Fibroblast of upper back skin (primary cell): ENCODE measurements around the gene CLPX.
"Not testable (repeated sequence)": the region's sequence is repeated elsewhere in the genome, so short reads cannot be mapped to it uniquely, and the experiment has no call there.

ENCODE experiments used
- DNase-seq: peaks from one replicate; pipeline ENCODE4 v3.0.0-alpha.2; 2013

CLPX gene

GRCh38 chr15:65184868-65185717 is at the start of gene CLPX:
TSS of gene CLPX (minus strand) at chr15:65185342. CDS start at chr15:65185153, 189 bp downstream.
- DNase-seq, result peak; percentile 91

GRCh38 chr15:65233696-65234095 is 48.6 kb upstream of the CLPX start:
- DNase-seq, result no peak

DNA sequence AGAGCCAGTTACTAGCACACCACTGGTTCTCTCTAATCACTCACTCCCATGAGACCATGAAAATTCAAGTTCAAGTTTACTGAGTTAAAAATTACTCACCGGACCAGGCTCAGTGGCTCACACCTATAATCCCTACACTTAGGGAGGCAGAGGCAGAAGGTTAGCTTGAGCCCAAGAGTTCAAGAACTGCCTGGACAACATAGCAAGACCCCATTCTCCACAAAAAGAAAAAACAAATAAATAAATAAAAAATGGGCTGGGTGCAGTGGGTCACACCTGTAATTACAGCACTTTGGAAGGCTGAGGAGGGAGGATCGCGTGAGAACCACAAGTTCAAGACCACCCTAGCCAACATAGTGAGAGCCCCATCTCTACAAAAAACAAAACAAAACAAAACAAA is 47.4 kb upstream of the CLPX start:
- no peak for DNase-seq

GRCh38 chr15:65231306-65231705 is 46.2 kb upstream of the CLPX start:
- no peak for DNase-seq

GRCh38 chr15:65226901-65227300 is 41.8 kb upstream of the CLPX start:
- DNase-seq, result not testable (repeated sequence)

DNA sequence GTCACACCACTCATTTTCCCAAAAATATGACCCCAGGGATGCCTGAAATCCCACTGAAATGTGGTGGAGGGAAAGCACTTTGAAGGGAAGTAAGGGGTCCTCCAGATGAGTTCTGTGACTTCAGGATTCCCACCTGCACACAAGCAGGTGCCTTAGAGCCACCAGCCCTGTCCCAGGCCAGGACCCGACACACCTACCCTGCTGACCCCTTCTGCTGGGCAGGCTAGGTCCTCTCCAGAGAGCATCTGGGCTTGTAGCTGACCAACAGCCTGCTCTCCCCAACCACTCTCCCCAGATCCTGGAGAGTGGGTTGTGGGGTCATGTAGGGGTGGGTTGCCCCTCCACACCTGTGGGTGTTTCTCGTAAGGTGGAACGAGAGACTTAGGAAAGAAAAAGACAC is 41.1 kb upstream of the CLPX start:
- no peak for DNase-seq

DNA sequence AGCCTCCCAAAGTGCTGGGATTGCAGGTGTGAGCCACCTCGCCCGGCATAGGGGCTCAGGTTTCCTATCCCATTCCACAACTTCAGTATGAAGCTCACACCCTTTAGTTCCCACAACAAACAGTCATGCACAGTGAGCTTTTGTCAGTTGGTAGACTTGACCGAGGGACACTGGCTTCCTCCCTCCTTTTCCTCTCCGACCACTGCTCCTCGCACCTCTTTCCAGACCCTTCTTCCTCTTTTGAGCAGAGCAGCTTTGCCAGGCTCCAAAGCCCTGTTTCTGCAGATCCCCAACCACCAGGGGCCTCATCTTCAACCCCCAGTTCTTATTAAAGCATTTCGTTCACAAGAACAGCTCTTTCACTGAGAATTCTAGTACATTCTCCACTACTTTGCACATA is 38.9 kb upstream of the CLPX start:
- no peak for DNase-seq

DNA sequence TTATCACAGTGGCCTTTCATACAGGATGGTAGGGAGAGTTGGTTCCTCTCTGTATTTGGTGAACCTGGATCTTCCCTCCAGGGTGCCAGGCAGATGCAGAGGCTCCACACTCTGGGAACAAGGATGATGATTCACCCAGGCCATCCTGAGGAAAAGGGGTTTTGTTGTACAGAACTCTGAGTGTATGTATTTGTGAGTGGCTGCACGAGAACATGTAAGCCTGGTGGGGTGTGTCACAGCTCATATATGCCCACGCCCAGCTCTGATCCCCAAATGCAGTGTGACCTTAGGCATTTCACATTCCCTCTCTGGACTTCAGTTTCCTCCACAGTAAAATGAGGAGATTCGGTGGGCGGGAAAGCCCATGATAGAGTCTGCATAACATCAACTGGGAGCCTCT is 37.7 kb upstream of the CLPX start:
- no peak for DNase-seq

DNA sequence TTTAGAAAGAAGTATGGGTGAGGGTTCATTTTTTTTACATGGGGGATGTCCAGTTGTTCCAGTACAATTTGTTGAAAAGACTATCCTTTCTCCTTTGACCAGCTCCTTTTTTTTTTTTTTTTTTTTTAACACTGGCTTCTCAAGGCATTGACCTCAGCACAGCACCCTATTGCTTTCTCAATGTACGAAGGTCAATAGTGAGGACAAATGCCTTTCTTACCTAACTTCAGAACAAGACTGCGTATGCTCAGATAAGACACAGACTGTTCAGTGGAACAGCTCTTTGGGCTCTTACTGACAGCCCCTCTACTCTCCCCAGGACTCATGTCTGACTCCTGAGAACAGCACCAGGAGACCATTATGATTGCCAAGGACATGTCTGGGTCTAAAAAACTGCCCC is 36.6 kb upstream of the CLPX start:
- no peak for DNase-seq

GRCh38 chr15:65219137-65219536 is 34.0 kb upstream of the CLPX start:
- DNase-seq, result no peak

GRCh38 chr15:65217526-65218482 is 32.7 kb upstream of the CLPX start:
- DNase-seq, result no peak

DNA sequence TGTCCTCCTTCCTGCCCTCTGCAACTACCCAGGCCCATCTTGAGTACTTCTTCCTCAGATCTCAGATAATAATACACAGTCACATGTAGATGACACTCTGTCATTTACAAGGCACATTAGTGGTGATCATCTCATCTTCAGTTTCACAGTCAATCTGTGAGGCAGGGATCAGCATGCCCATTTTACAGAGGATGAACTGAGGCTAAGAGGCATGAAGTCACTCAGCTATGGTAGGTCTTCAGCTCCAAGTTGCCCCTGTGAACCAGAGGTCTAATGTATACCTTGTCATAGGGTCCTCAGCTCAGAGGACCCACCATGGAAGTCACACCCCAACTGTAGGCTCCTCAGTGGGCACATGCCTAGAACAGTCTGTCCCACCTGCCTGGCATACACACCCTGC is 30.4 kb upstream of the CLPX start:
- no peak for DNase-seq

DNA sequence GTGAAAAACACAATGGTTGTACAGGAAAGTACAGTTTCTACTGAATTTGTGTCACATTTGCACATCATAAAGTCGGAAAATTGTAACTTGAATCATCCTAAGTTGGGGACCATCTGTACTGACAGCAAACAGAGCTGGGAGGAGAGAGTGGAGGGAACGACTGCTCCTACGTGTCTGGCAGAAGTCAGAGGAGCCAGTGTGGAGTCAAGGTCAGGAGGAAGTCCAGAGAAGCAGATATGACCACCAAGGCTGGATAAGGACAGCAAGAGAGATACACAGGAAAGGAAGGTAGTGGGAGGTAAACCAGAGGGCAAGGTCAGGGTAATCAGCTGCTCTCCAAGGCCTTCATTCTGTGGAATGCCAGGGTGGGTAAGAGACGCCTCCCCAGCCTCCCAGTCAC is 28.9 kb upstream of the CLPX start:
- DNase-seq, result no peak

DNA sequence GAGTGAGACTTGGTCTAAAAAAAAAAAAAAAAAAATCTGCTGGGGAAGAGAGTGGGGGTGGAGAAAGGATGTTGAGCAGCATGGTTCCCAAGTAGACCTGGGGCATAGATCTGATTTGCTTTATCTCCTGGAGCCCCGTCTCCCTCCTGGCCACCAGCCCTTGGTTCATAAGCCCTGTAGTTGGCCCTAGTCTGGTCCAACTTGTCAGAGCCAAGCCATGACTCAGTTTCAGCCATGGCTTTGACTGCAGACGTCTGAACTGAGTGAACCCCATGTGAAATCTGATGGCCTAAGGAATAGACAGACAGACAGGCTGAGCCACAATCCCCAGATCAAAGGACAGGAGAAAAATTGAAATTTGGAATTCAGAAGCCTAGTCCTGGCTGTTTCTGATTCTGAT is 28.1 kb upstream of the CLPX start:
- DNase-seq, result no peak

GRCh38 chr15:65212097-65212496 is 27.0 kb upstream of the CLPX start:
- DNase-seq, result no peak

DNA sequence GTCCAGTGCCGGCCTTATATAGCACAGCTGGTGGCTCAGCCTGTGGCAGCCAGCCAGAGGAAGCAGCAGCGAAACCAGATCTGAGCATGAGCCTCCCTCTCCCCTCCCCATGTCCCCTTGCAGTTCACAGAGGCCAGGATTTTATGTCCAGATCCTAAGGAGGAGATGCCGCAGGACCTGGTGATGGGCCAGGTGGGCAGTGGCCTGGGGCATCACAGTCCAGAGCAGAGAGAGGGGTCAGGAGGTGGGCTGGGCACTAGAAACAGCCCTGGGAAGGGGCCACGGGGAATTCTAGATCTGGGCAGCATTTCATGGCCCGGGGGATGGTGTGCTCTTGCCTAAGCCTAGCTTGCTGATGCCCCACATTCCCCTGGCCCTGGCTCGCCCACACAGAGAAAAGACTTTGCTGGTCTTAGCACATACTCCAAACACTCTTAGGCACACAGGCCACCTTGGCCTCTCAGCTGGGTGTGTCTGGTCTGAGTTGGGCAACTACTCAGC is 26.4 kb upstream of the CLPX start:
- peak; percentile 65 for DNase-seq

DNA sequence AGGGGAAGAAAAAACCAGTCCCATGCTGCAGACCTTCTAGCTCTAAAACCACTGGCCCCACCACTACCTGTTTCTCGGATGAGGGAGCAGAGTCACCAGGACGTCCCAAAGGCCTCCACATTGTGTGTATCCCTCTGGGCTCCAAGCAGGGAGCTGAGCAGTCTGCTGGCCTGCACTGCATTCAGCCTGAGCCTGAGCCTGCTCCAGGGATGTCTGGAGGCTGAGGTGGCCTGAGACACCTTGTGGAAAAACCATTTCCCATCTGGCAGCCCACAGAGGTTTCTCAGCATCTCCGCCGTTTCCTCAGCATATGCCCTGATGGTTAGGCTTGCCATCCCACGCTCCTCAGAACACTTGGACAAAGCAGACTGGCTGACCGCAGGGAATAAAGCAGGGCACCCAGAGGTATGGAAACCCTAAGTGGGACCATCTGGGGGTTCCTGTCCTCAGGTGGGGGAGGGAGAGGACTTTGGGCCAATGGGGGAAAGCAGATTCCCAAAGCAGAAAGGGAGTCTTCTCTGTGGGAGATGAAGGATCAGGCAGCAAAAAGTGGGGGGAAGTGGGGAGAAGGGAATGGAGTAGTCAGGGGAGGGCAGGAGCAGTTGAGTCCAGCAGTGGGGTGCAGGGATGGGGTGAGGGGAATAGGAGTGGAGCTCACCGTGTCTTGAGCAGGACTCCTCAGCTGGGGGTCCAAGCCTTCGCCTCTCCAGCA is 25.8 kb upstream of the CLPX start, which contains the start of gene CILP:
Gene CILP, minus strand, starts transcription at position 704 of the 712 bp plus-strand sequence. CDS start 1,718 bp downstream, outside the sequence.
- no peak for DNase-seq

GRCh38 chr15:65209701-65210643 is 24.8 kb upstream of the CLPX start:
- no peak for DNase-seq

- no peak for DNase-seq
Observed at GRCh38 chr15:65208647-65209046, 23.5 kb upstream of the CLPX start.

- no peak for DNase-seq
Observed at GRCh38 chr15:65207280-65207840, 22.2 kb upstream of the CLPX start.

GRCh38 chr15:65206750-65207149 is 21.6 kb upstream of the CLPX start:
- no peak for DNase-seq
